ENCODE results near the gene VWA3B.

VWA3B gene

GRCh38 chr2:98165516-98166071 is 78.6 kb downstream of the VWA3B start:
- H3K27me3 ChIP-seq: no peaks in the 10 kb centered on the region
- H3K4me2 ChIP-seq: no peak overlapping the region
- no peak overlapping the region for H3K27ac ChIP-seq
- no peaks in the 10 kb centered on the region for H4K20me1 ChIP-seq
- H3K9ac ChIP-seq: no peak overlapping the region
- H3K9me3 ChIP-seq (replicated peaks in 1 of 11): no peaks in the 10 kb centered on the region
- no peaks in the 10 kb centered on the region for H3K36me3 ChIP-seq
- no peaks in the 10 kb centered on the region for H3K4me1 ChIP-seq
- no peak for TF ChIP-seq Cebpa-rat (IDR thresholded peaks at IDR 0.05)
- H3K4me3 ChIP-seq: no peak overlapping the region

GRCh38 chr2:98167916-98168315 is 80.9 kb downstream of the VWA3B start:
- no peak overlapping the region for H3K9ac ChIP-seq
- H3K4me3 ChIP-seq: no peak overlapping the region
- H3K36me3 ChIP-seq: no peaks in the 10 kb centered on the region
- no peaks in the 10 kb centered on the region for H3K27me3 ChIP-seq
- H3K9me3 ChIP-seq (replicated peaks in 1 of 11): 0 out of 22 replicates have a peak, but pooled peaks cover 0 to 3% (median 0%) of the 10 kb centered on the region in 11 experiments
- no peak overlapping the region for H3K27ac ChIP-seq
- H4K20me1 ChIP-seq: no peaks in the 10 kb centered on the region
- TF ChIP-seq Cebpa-rat (IDR thresholded peaks at IDR 0.05): no peak
- no peaks in the 10 kb centered on the region for H3K4me1 ChIP-seq
- H3K4me2 ChIP-seq: no peak overlapping the region

GRCh38 chr2:98170076-98170475 is 83.1 kb downstream of the VWA3B start:
- Histone ChIP-seq H3K27ac (no peak overlapping the region), H3K36me3 (no peaks in the 10 kb centered on the region), H3K4me1 (no peaks in the 10 kb centered on the region), H3K9ac (no peak overlapping the region), H3K4me3 (no peak overlapping the region), H3K9me3 (replicated peaks in 1 of 11) (0 out of 22 replicates have a peak, but pooled peaks cover 0 to 3% (median 0%) of the 10 kb centered on the region in 11 experiments), H4K20me1 (no peaks in the 10 kb centered on the region), H3K27me3 (no peaks in the 10 kb centered on the region), H3K4me2 (no peak overlapping the region)
- TF ChIP-seq Cebpa-rat (IDR thresholded peaks at IDR 0.05): no peak

- Histone ChIP-seq H3K9ac (no peak overlapping the region), H3K9me3 (replicated peaks in 1 of 11) (0 out of 22 replicates have a peak, but pooled peaks cover 0 to 3% (median 0%) of the 10 kb centered on the region in 11 experiments), H3K4me1 (peaks cover 0 to 5% (median 1%) of the 10 kb centered on the region in 10 experiments; a peak in 3 of 20 replicates), H3K27me3 (0 out of 22 replicates have a peak, but pooled peaks cover 0 to under 1% (median 0%) of the 10 kb centered on the region in 11 experiments), H3K4me2 (no peak overlapping the region), H4K20me1 (no peaks in the 10 kb centered on the region), H3K27ac (no peak overlapping the region), H3K36me3 (no peaks in the 10 kb centered on the region), H3K4me3 (no peak overlapping the region)
- no peak for TF ChIP-seq Cebpa-rat (IDR thresholded peaks at IDR 0.05)
Observed at GRCh38 chr2:98172150-98172765, 85.3 kb downstream of the VWA3B start.

- TF ChIP-seq Cebpa-rat (IDR thresholded peaks at IDR 0.05): no peak
- Histone ChIP-seq H3K4me2 (no peak overlapping the region), H3K9ac (no peak overlapping the region), H3K9me3 (replicated peaks in 1 of 11) (0 out of 22 replicates have a peak, but pooled peaks cover 0 to 3% (median 0%) of the 10 kb centered on the region in 11 experiments), H3K36me3 (no peaks in the 10 kb centered on the region), H3K4me1 (peaks cover 0 to 5% (median 1%) of the 10 kb centered on the region in 10 experiments; a peak in 3 of 20 replicates), H4K20me1 (no peaks in the 10 kb centered on the region), H3K4me3 (no peak overlapping the region), H3K27me3 (peaks cover 0 to 7% (median 0%) of the 10 kb centered on the region in 11 experiments; a peak in 5 of 22 replicates), H3K27ac (no peak overlapping the region)
Observed at GRCh38 chr2:98172951-98173350, 86.0 kb downstream of the VWA3B start.

- no peaks in the 10 kb centered on the region for H4K20me1 ChIP-seq
- no peak for TF ChIP-seq Cebpa-rat (IDR thresholded peaks at IDR 0.05)
Observed at GRCh38 chr2:98175811-98176210, 88.8 kb downstream of the VWA3B start.

GRCh38 chr2:98177286-98177685 is 90.3 kb downstream of the VWA3B start:
- TF ChIP-seq Cebpa-rat (IDR thresholded peaks at IDR 0.05): no peak
- Histone ChIP-seq H3K9me3 (replicated peaks in 1 of 11) (no peaks in the 10 kb centered on the region), H3K4me2 (no peak overlapping the region), H3K27ac (no peak overlapping the region), H3K36me3 (no peaks in the 10 kb centered on the region), H3K27me3 (peaks cover 0 to 9% (median 0%) of the 10 kb centered on the region in 11 experiments; a peak in 5 of 22 replicates), H4K20me1 (no peaks in the 10 kb centered on the region), H3K4me3 (no peak overlapping the region), H3K9ac (no peak overlapping the region), H3K4me1 (peaks cover 0 to 5% (median 1%) of the 10 kb centered on the region in 10 experiments; a peak in 3 of 20 replicates)

More at GRCh38 chr2:98175811-98176210, 88.8 kb downstream of the VWA3B start:
- H3K36me3 ChIP-seq: no peaks in the 10 kb centered on the region
- no peak overlapping the region for H3K9ac ChIP-seq
- H3K27ac ChIP-seq: no peak overlapping the region
- peak overlapping the region in 3 of 11 experiments; percentile 7 to 30 (median 20); a peak in 1 of 22 replicates for H3K4me2 ChIP-seq
- H3K27me3 ChIP-seq: peaks cover 0 to 9% (median 0%) of the 10 kb centered on the region in 11 experiments; a peak in 5 of 22 replicates
- H3K4me3 ChIP-seq: no peak overlapping the region
- H3K4me1 ChIP-seq: peaks cover 0 to 5% (median 1%) of the 10 kb centered on the region in 10 experiments; a peak in 3 of 20 replicates
- H3K9me3 ChIP-seq (replicated peaks in 1 of 11): 0 out of 22 replicates have a peak, but pooled peaks cover 0 to 3% (median 0%) of the 10 kb centered on the region in 11 experiments

- Histone ChIP-seq H3K9ac (no peak overlapping the region), H3K27ac (no peak overlapping the region), H4K20me1 (no peaks in the 10 kb centered on the region), H3K36me3 (no peaks in the 10 kb centered on the region), H3K4me3 (no peak overlapping the region), H3K27me3 (peaks cover 0 to 9% (median 0%) of the 10 kb centered on the region in 11 experiments; a peak in 5 of 22 replicates), H3K4me2 (no peak overlapping the region), H3K4me1 (peaks cover 0 to 5% (median 1%) of the 10 kb centered on the region in 10 experiments; a peak in 3 of 20 replicates), H3K9me3 (replicated peaks in 1 of 11) (no peaks in the 10 kb centered on the region)
- TF ChIP-seq Cebpa-rat (IDR thresholded peaks at IDR 0.05): no peak
Observed at GRCh38 chr2:98177986-98178385, 91.0 kb downstream of the VWA3B start.

GRCh38 chr2:98180456-98180855 is 93.5 kb downstream of the VWA3B start:
- TF ChIP-seq Cebpa-rat (IDR thresholded peaks at IDR 0.05): no peak
- no peak overlapping the region for H3K27ac ChIP-seq
- H4K20me1 ChIP-seq: no peaks in the 10 kb centered on the region
- H3K36me3 ChIP-seq: no peaks in the 10 kb centered on the region
- peaks cover 0 to 9% (median 0%) of the 10 kb centered on the region in 11 experiments; a peak in 5 of 22 replicates for H3K27me3 ChIP-seq
- peaks cover 0 to 5% (median 1%) of the 10 kb centered on the region in 10 experiments; a peak in 3 of 20 replicates for H3K4me1 ChIP-seq
- H3K4me2 ChIP-seq: no peak overlapping the region
- no peak overlapping the region for H3K9ac ChIP-seq
- no peaks in the 10 kb centered on the region for H3K9me3 ChIP-seq (replicated peaks in 1 of 11)
- no peak overlapping the region for H3K4me3 ChIP-seq
